ENCODE results near the gene AUNIP. TPM values are rescaled to one million over a fixed set of nuclear protein-coding genes. Genes with fewer than 3 reads are reported as not detected.

AUNIP gene
- total RNA-seq, 1 experiment from 2014 or later, result 9.4 TPM

DNA sequence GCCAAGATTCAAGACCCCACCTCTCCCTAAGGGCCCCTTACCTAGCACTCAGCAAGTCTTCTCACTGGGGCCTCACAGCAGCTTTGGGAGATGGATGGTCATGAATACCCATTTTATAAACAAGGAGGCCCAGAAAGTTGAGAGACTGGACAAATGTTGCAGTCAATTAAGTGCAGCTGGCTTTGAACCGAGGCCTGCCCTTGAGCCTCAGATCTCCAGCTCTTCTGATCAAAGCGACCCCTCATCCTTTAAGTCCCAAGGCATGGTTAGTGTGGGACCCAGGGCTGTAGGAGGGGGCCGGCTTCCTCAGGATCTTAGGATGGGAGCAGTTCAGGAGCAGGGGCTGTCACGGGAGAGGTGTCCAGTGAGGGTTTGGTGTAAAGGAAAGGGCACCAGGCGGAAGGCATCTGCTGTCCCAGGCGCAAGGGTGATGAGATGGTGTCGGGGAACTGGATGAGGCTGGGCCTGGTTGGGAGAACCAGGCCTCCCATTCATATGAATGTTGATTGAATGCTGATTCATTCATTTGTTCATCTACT lies 44.6 kb downstream of the AUNIP start:
- Mint-ChIP-seq H3K27ac (ENCODE audit: low read depth, unreplicated experiment) (no peak overlapping the region), H3K9me3 (ENCODE audit: unreplicated experiment) (no peaks in the 10 kb centered on the region), H3K4me3 (ENCODE audit: unreplicated experiment) (no peak overlapping the region), H3K36me3 (ENCODE audit: insufficient read depth, unreplicated experiment) (peaks cover 8% of the 10 kb centered on the region), H3K27me3 (ENCODE audit: insufficient read depth, unreplicated experiment) (no peaks in the 10 kb centered on the region), H3K4me1 (ENCODE audit: insufficient read depth, unreplicated experiment) (peaks cover 11% of the 10 kb centered on the region)
- no peak for DNase-seq (ENCODE audit: unreplicated experiment)
- intact Hi-C loops (cut with micrococcal nuclease), result loop anchor here (5.0 kb wide), 3 partner anchors 207 to 412 kb away; no protein-coding TSS in a partner anchor
- BruUV-seq (replicated peaks), result no TSS peak
- CTCF ChIA-PET, result interaction anchor here (0.6 to 1.2 kb wide), 3 partner anchors 12 to 207 kb away, joined by 3 to 4 read pairs (median 4); no protein-coding TSS in a partner anchor
- POLR2A ChIA-PET, result interaction anchor here (0.6 kb wide), 1 partner anchor 366 kb away, joined by 4 read pairs; no protein-coding TSS in a partner anchor
- TF ChIP-seq, protein P1, sequence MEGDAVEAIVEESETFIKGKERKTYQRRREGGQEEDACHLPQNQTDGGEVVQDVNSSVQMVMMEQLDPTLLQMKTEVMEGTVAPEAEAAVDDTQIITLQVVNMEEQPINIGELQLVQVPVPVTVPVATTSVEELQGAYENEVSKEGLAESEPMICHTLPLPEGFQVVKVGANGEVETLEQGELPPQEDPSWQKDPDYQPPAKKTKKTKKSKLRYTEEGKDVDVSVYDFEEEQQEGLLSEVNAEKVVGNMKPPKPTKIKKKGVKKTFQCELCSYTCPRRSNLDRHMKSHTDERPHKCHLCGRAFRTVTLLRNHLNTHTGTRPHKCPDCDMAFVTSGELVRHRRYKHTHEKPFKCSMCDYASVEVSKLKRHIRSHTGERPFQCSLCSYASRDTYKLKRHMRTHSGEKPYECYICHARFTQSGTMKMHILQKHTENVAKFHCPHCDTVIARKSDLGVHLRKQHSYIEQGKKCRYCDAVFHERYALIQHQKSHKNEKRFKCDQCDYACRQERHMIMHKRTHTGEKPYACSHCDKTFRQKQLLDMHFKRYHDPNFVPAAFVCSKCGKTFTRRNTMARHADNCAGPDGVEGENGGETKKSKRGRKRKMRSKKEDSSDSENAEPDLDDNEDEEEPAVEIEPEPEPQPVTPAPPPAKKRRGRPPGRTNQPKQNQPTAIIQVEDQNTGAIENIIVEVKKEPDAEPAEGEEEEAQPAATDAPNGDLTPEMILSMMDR (IDR thresholded peaks at IDR 0.05; ENCODE audit: unreplicated experiment), result no peak

GRCh38 chr1:25813734-25814471 lies 45.4 kb downstream of the AUNIP start:
- peaks cover 10% of the 10 kb centered on the region for H3K4me1 Mint-ChIP-seq (ENCODE audit: insufficient read depth, unreplicated experiment)
- ChIA-PET CTCF (interaction anchor here (0.6 to 1.2 kb wide), 4 partner anchors 12 to 206 kb away, joined by 3 to 4 read pairs (median 3); no protein-coding TSS in a partner anchor), POLR2A (interaction anchor here (0.6 kb wide), 2 partner anchors 564 to 1165 kb away, joined by 3 read pairs; no protein-coding TSS in a partner anchor)
- TF ChIP-seq, protein P1 (IDR thresholded peaks at IDR 0.05; ENCODE audit: unreplicated experiment), result no peak
- no peak overlapping the region for H3K27ac Mint-ChIP-seq (ENCODE audit: low read depth, unreplicated experiment)
- no peak overlapping the region for H3K4me3 Mint-ChIP-seq (ENCODE audit: unreplicated experiment)
- peaks cover 8% of the 10 kb centered on the region for H3K36me3 Mint-ChIP-seq (ENCODE audit: insufficient read depth, unreplicated experiment)
- DNase-seq (ENCODE audit: unreplicated experiment), result no peak
- no peaks in the 10 kb centered on the region for H3K9me3 Mint-ChIP-seq (ENCODE audit: unreplicated experiment)
- intact Hi-C loops (cut with micrococcal nuclease), result loop anchor here (5.0 kb wide), 3 partner anchors 207 to 412 kb away; no protein-coding TSS in a partner anchor
- BruUV-seq (replicated peaks), result no TSS peak
- H3K27me3 Mint-ChIP-seq (ENCODE audit: insufficient read depth, unreplicated experiment), result no peaks in the 10 kb centered on the region

DNA sequence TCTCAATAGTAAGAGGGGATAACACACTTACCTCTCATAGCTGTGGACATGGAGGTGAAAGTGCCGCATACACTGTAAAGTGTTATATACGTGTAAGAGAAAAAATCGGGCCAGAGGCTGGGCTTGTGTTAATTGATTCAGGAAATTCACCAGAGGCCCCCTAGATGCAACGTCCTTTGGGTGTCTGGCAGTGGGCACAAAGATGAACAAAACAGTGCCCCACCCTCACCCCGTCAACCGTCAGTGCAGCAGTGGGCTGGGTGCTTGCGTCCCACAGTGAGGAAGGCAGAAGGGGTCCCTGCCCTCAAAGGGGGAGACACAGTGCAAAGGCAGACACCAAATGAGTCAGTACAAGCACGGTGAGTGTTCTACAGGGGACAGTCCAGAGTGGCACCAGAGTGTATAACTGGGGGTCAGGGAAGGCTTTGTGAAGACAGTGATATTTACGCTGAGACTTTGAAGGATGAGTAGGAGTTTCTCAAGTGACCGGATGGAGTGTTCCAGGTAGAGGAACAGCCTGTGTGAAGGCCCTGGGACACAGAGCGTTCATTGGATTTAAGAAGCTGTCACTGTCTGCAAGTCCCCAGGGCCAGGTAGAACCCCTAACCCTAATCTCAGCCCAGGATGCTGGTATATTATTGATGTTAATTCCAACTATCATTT lies 46.1 kb downstream of the AUNIP start:
- no TSS peak for BruUV-seq (replicated peaks)
- TF ChIP-seq, protein P1 (IDR thresholded peaks at IDR 0.05; ENCODE audit: unreplicated experiment), result no peak
- intact Hi-C loops (cut with micrococcal nuclease), result loop anchor here (5.0 kb wide), 3 partner anchors 206 to 411 kb away; no protein-coding TSS in a partner anchor
- ChIA-PET POLR2A (interaction anchor here (0.6 to 0.9 kb wide), 3 partner anchors 258 to 1165 kb away, joined by 3 read pairs; no protein-coding TSS in a partner anchor), CTCF (interaction anchor here (0.6 to 2.7 kb wide), 6 partner anchors 12 to 243 kb away, joined by 3 to 17 read pairs (median 3); no protein-coding TSS in a partner anchor)
- DNase-seq (ENCODE audit: unreplicated experiment), result no peak
- H3K27me3 Mint-ChIP-seq (ENCODE audit: insufficient read depth, unreplicated experiment), result no peaks in the 10 kb centered on the region
- no peak overlapping the region for H3K4me3 Mint-ChIP-seq (ENCODE audit: unreplicated experiment)
- peaks cover 3% of the 10 kb centered on the region for H3K4me1 Mint-ChIP-seq (ENCODE audit: insufficient read depth, unreplicated experiment)
- H3K27ac Mint-ChIP-seq (ENCODE audit: low read depth, unreplicated experiment), result no peak overlapping the region
- H3K9me3 Mint-ChIP-seq (ENCODE audit: unreplicated experiment), result no peaks in the 10 kb centered on the region
- peaks cover 8% of the 10 kb centered on the region for H3K36me3 Mint-ChIP-seq (ENCODE audit: insufficient read depth, unreplicated experiment)
